ENCODE measurements around the gene VENTX.

VENTX gene

DNA sequence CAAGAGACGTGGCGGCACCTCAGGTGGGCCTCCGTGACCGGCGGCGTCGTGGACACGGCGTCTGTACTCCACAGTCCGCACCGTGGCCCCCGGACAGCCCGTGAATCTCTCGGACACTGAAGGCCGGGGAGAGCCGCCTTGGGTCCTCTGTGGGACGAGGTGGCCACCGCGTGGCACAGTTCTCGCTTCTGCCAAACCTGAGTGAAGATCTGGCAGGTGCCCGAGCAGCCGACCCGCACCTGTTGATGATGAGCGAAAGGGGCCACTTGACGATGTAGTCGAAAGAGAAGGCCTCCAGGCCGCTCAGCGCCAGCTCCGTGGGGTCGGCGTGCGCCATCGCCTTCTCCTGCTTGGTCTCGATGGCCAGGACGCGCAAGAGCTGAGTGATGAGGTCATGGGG is 47.6 kb downstream of the VENTX start:
- no peak for DNase-seq (ENCODE audit: low read depth in 2 of 2)

DNA sequence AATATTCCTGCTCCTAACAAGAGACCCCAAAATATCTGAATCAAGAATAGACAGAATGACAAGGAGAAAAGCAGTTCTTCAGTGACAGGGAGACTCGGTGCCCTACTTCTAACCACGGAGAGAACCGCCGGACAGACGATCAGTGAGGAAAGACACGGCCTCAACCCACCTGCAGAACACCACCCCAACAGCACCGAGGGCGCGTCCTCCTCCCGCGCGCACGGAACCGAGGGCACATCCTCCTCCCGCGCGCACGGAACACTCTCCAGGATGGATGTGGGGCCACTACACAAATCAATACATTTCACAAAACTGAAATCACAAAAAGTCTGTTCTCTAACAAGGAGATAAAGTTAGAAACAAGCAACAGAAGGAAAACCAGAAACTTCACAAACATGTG is 48.7 kb downstream of the VENTX start:
- DNase-seq (ENCODE audit: low read depth in 2 of 2) = no peak

DNA sequence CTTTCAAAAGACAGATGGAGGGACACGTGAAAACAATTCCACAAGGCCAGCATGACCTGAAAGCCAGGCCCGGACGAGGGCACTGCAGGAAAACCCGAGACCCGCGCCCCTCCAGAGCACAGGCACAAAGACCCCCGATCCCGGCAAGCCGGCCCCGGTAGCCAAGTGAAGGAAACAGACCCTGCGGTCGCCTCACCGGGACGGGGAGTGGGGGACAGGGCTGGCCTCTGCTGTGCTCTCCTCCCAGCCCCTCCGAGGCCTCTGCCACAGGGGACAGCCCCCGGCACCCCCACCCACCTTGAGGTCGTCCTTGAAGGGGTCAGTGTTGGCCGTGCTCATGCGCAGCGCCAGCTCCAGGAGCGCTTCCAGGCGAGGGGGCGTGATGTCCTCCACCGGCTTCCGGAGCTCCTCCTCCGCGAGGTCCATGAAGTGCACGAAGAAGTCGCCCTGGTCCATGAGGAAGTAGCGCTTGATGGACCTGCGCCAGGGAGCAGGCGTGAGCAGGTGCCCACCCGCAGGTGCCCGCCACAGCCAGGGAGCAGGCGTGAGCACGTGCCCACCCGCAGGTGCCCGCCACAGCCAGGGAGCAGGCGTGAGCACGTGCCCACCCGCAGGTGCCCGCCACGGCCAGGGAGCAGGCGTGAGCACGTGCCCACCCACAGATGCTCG is 50.3 kb downstream of the VENTX start:
- DNase-seq (ENCODE audit: low read depth in 2 of 2) = no peak

DNA sequence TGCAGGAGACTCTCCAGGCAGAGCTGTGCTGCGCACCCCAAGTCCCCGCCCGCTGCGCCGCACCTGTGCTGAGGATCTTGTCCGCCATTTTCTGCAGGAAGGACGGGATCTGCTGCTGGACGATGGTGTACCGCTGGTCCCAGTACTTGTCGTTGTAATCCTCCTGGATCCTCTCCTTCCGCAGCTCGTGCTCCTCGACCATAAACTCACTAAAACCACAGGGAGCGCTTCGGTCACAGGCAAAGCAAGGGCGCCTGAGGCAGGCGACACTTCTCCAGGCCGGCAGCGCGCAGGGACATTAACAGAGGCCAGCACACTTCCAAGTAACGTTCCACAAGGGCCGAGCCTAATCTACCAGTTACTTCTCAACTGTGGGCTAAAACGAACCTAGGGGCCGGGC is 52.1 kb downstream of the VENTX start:
- no peak for DNase-seq (ENCODE audit: low read depth in 2 of 2)
